H1 (cell line): Measurements from ENCODE around the gene MFAP1. TPM values are rescaled to one million over a fixed set of nuclear protein-coding genes. Genes with fewer than 3 reads are reported as not detected.

Experiments used
- CTCF ChIA-PET: fragments of 300-600 bp; sonication (Branson Sonifier 250); formaldehyde crosslinking; loops from one replicate; lab custom pipeline; 2021; ENCODE audit not compliant: partially characterized antibody; lab: Charles Lee
- POLR2A ChIA-PET: fragments of 300-600 bp; sonication (Branson Sonifier 250); formaldehyde crosslinking; loops from one replicate; lab custom pipeline; 2021; ENCODE audit warnings: inconsistent platforms; ENCODE audit not compliant: partially characterized antibody; lab: Charles Lee
- DNase-seq, 2 experiments: peaks; one replicate each; pipeline versions ENCODE4 v3.0.0 to v3.0.0-alpha.2; 2010 to 2022; ENCODE audit warnings: low spot score in 2 of 2, low read depth in 1 of 2, mixed read lengths in 1 of 2
- FAIRE-seq: peaks from 2 replicates; lab custom pipeline; 2011; peaks lifted over from hg19 to GRCh38; lab: Jason Lieb, UNC
- H2AFZ ChIP-seq: 2 replicates; pipeline ENCODE4 v1.8.1; 2012; ENCODE audit warnings: low read length, inconsistent platforms
- H2AK5ac ChIP-seq: 2 replicates; pipeline ENCODE4 v1.6.1; 2013; ENCODE audit warnings: low read depth, low read length
- H2BK120ac ChIP-seq: replicated peaks from 2 replicates; pipeline ENCODE3; 2013; ENCODE audit warnings: low read depth, low read length, inconsistent platforms
- H2BK12ac ChIP-seq: 2 replicates; pipeline ENCODE4 v1.6.1; 2013; ENCODE audit warnings: low read depth, low read length
- H2BK15ac ChIP-seq: 2 replicates; pipeline ENCODE4 v1.6.1; 2013; ENCODE audit warnings: low read length
- H2BK20ac ChIP-seq: 2 replicates; pipeline ENCODE4 v1.6.1; 2013; ENCODE audit warnings: low read length
- H2BK5ac ChIP-seq: 2 replicates; pipeline ENCODE4 v1.6.1; 2013; ENCODE audit warnings: low read depth, low read length
- H3K14ac ChIP-seq: 2 replicates; pipeline ENCODE4 v1.6.1; 2013; ENCODE audit warnings: inconsistent platforms; ENCODE audit not compliant: insufficient read length
- H3K18ac ChIP-seq: 2 replicates; pipeline ENCODE4 v1.6.1; 2013; ENCODE audit warnings: low read length; ENCODE audit errors: extremely low read depth
- H3K23ac ChIP-seq: 2 replicates; pipeline ENCODE4 v1.6.1; 2013; ENCODE audit warnings: inconsistent platforms; ENCODE audit not compliant: insufficient read length
- H3K23me2 ChIP-seq: 2 replicates; pipeline ENCODE4 v1.6.1; 2013; ENCODE audit warnings: low read depth, low read length
- H3K27ac ChIP-seq: 2 replicates; pipeline ENCODE4 v1.6.1; 2011; ENCODE audit warnings: low read depth, low read length, inconsistent platforms
- H3K27me3 ChIP-seq, 4 experiments: replicated peaks in 1 of 4; 1 replicate in 1 of 4; 2 replicates in 3 of 4; pipeline versions ENCODE4 v1.6.1 to v1.8.1; 2011 to 2013; ENCODE audit warnings: low read length in 3 of 4, mild to moderate bottlenecking in 3 of 4, inconsistent platforms in 2 of 4, mixed read lengths in 2 of 4, moderate library complexity in 1 of 4; ENCODE audit not compliant: control insufficient read depth in 3 of 4, insufficient read depth in 3 of 4; ENCODE audit errors: extremely low read depth in 1 of 4
- H3K36me3 ChIP-seq, 4 experiments: 2 replicates each; pipeline versions ENCODE4 v1.6.1 to v1.8.1; 2011 to 2013; ENCODE audit warnings: mild to moderate bottlenecking in 4 of 4, low read length in 3 of 4, moderate library complexity in 2 of 4, control low read depth in 1 of 4, inconsistent platforms in 1 of 4; ENCODE audit not compliant: insufficient read depth in 4 of 4, control insufficient read depth in 2 of 4
- H3K4ac ChIP-seq: replicated peaks from 2 replicates; pipeline ENCODE3; 2013; ENCODE audit warnings: low read length, low read depth, mixed read lengths, inconsistent platforms; ENCODE audit not compliant: insufficient read length
- H3K4me1 ChIP-seq, 4 experiments: replicated peaks in 1 of 4; 1 replicate in 1 of 4; 2 replicates in 3 of 4; pipeline versions ENCODE4 v1.6.1 to v1.8.1; 2011 to 2013; ENCODE audit warnings: low read length in 3 of 4, inconsistent platforms in 2 of 4, mixed read lengths in 1 of 4; ENCODE audit not compliant: insufficient read depth in 4 of 4, control insufficient read depth in 3 of 4
- H3K4me2 ChIP-seq, 2 experiments: 2 replicates each; pipeline versions ENCODE4 v1.6.1 to v1.8.1; 2011 to 2013; ENCODE audit warnings: low read depth in 2 of 2, low read length in 2 of 2, control low read depth in 1 of 2, inconsistent platforms in 1 of 2, mild to moderate bottlenecking in 1 of 2; ENCODE audit not compliant: insufficient read depth in 1 of 2
- H3K4me3 ChIP-seq, 4 experiments: fragments of 200-600, 300-600 bp in 1 of 4; sonication (generic), shearing (Covaris generic), sonication (Bioruptor Twin) in 1 of 4; 2 replicates each; pipeline versions ENCODE4 v1.5.1 to v1.8.1; 2011 to 2016; ENCODE audit warnings: low read length in 4 of 4, low read depth in 3 of 4, control low read depth in 2 of 4, inconsistent platforms in 2 of 4, mild to moderate bottlenecking in 2 of 4, mixed read lengths in 1 of 4, moderate library complexity in 1 of 4; ENCODE audit not compliant: insufficient read depth in 2 of 4; ENCODE audit errors: extremely low read depth in 1 of 4
- H3K56ac ChIP-seq: replicated peaks from 2 replicates; pipeline ENCODE3; 2013; ENCODE audit warnings: low read depth, mild to moderate bottlenecking, mixed read lengths, low read length, inconsistent platforms; ENCODE audit not compliant: insufficient read length
- H3K79me1 ChIP-seq: 2 replicates; pipeline ENCODE4 v1.6.1; 2013; ENCODE audit warnings: low read depth, low read length, control low read depth
- H3K79me2 ChIP-seq, 2 experiments: 2 replicates each; pipeline versions ENCODE4 v1.6.1 to v1.8.1; 2012 to 2013; ENCODE audit warnings: low read length in 2 of 2, mild to moderate bottlenecking in 2 of 2, inconsistent platforms in 1 of 2; ENCODE audit not compliant: insufficient read depth in 2 of 2, control insufficient read depth in 1 of 2
- H3K9ac ChIP-seq, 4 experiments: replicated peaks in 1 of 4; 1 replicate in 1 of 4; 2 replicates in 3 of 4; pipeline versions ENCODE4 v1.6.1 to v1.8.1; 2011 to 2013; ENCODE audit warnings: low read depth in 3 of 4, low read length in 3 of 4, control low read depth in 2 of 4, mild to moderate bottlenecking in 2 of 4, moderate library complexity in 2 of 4, inconsistent platforms in 1 of 4; ENCODE audit errors: extremely low read depth in 1 of 4
- H3K9me3 ChIP-seq, 2 experiments: 2 replicates each; pipeline versions ENCODE4 v1.6.1 to v1.8.1; 2012 to 2013; ENCODE audit warnings: mild to moderate bottlenecking in 2 of 2, moderate library complexity in 2 of 2, control low read depth in 1 of 2, inconsistent platforms in 1 of 2, low read depth in 1 of 2, low read length in 1 of 2, mixed read lengths in 1 of 2; ENCODE audit not compliant: insufficient read depth in 2 of 2
- H4K20me1 ChIP-seq, 2 experiments: replicated peaks in 1 of 2; 2 replicates each; pipeline versions ENCODE3 to v1.8.1; 2011 to 2013; ENCODE audit warnings: inconsistent platforms in 2 of 2, low read length in 2 of 2, mild to moderate bottlenecking in 1 of 2; ENCODE audit not compliant: insufficient read depth in 2 of 2, control insufficient read depth in 1 of 2
- H4K5ac ChIP-seq: 2 replicates; pipeline ENCODE4 v1.6.1; 2013; ENCODE audit warnings: low read length, low read depth, mixed read lengths, inconsistent platforms; ENCODE audit not compliant: insufficient read length
- H4K8ac ChIP-seq: 2 replicates; pipeline ENCODE4 v1.8.0; 2013; ENCODE audit warnings: mild to moderate bottlenecking, moderate library complexity, low read length, inconsistent platforms; ENCODE audit not compliant: insufficient read depth; ENCODE audit errors: extremely low read depth
- H4K91ac ChIP-seq: replicated peaks from 2 replicates; pipeline ENCODE3; 2013; ENCODE audit warnings: low read length, mixed read lengths, inconsistent platforms; ENCODE audit not compliant: insufficient read length
- WGBS, 2 experiments: shearing (Covaris generic) in 1 of 2; methylation state at CpG; one replicate each; pipeline versions ENCODE4 v1.1.6 to v1.1.7; 2013 to 2015; ENCODE audit warnings: low lambda C conversion rate in 2 of 2, mixed read lengths in 2 of 2, inconsistent platforms in 1 of 2, low coverage in 1 of 2, missing lambda C conversion rate in 1 of 2; ENCODE audit not compliant: insufficient replicate concordance in 2 of 2, insufficient coverage in 1 of 2, insufficient read length in 1 of 2; ENCODE audit errors: extremely low coverage in 1 of 2, missing lambda C conversion rate in 1 of 2; 5-methylcytosine and 5-hydroxymethylcytosine counted together
- polyA plus RNA-seq, 7 experiments: library from polyadenylated mRNA; depleted of rRNA in 3 of 7; stranded (reverse) in 5 of 7; unstranded in 2 of 7; fragments of >200 nt in 5 of 7; fragments of 200-250 nt in 2 of 7; gene quantifications; 1 replicate in 5 of 7; 2 replicates in 1 of 7; 4 replicates in 1 of 7; pipeline versions ENCODE4 v1.2.1 to v1.2.3, GENCODE V29; 2011 to 2013; ENCODE audit warnings: missing spikeins in 2 of 7, mixed read lengths in 2 of 7
- total RNA-seq: library from RNA; stranded (reverse); fragmentation: NEBNext Ultra II Directional; extraction: Animal tissue kit (Norgen Biotek cat#: 25700); gene quantifications from 2 replicates; pipeline ENCODE4 v1.2.1, GENCODE V29; 2021

Gene MFAP1
- total and polyA plus RNA-seq, 2 of the 8 experiments (the other 6 are each of a cell fraction or from before 2014, with no cell fraction given): 23.6 to 36.7 TPM

DNA sequence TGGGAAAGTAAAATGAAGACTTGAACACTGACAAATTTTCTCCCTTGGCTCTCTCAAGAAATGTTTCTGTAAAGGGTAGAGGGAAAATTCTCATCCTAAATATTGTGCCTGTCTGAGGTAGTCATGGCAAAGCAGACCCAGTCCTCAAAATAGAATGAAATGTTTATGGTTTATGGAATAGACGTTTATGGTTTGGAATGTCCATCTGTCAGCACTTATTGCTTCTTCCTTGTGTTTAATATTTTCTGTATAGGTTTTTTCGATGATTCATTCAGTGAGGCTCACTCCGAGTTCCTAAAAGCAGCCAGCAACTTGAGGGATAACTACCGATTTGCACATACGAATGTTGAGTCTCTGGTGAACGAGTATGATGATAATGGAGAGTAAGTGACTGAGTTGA is 61.7 kb downstream of the MFAP1 start:
- H3K79me2 ChIP-seq: peaks cover 0 to 3% of the 10 kb centered on the region in 2 experiments; a peak in 1 of 4 replicates
- POLR2A ChIA-PET: interaction anchor here (1.2 kb wide), 1 partner anchor 9 kb away, joined by 4 read pairs; no protein-coding TSS in a partner anchor
- H4K20me1 ChIP-seq: peaks cover 3 to 4% of the 10 kb centered on the region in 2 experiments
- no peak overlapping the region for H3K23ac ChIP-seq
- H2AK5ac ChIP-seq: no peak overlapping the region
- no peak overlapping the region for H3K56ac ChIP-seq
- H3K4me3 ChIP-seq: no peak overlapping the region
- no peak overlapping the region for H2BK120ac ChIP-seq
- H4K91ac ChIP-seq: no peak overlapping the region
- H3K79me1 ChIP-seq: no peaks in the 10 kb centered on the region; the same call in 1 of the 2 replicates
- H2AFZ ChIP-seq: no peak overlapping the region
- H3K4me2 ChIP-seq: no peak overlapping the region
- CTCF ChIA-PET: no interaction called here
- no peak overlapping the region for H2BK15ac ChIP-seq
- H3K9me3 ChIP-seq: no peaks in the 10 kb centered on the region
- no peak overlapping the region for H2BK20ac ChIP-seq
- no peak overlapping the region for H3K4ac ChIP-seq
- FAIRE-seq (no peak), DNase-seq (no peak)
- no peak overlapping the region for H4K8ac ChIP-seq
- 91% methylated on average over 6 of the region's 6 CpGs; no CpG with 5 or more reads in 1 of the 2 experiments for WGBS, 2 experiments
- H3K14ac ChIP-seq: no peak overlapping the region
- no peaks in the 10 kb centered on the region for H3K23me2 ChIP-seq
- no peak overlapping the region for H3K9ac ChIP-seq
- no peak overlapping the region for H4K5ac ChIP-seq
- no peaks in the 10 kb centered on the region for H3K4me1 ChIP-seq
- no peak overlapping the region for H2BK5ac ChIP-seq
- H3K27me3 ChIP-seq: no peaks in the 10 kb centered on the region
- peaks cover 37 to 91% (median 75%) of the 10 kb centered on the region in 4 experiments for H3K36me3 ChIP-seq
- no peak overlapping the region for H3K27ac ChIP-seq
- H2BK12ac ChIP-seq: no peak overlapping the region
- no peak overlapping the region for H3K18ac ChIP-seq
